Adrenal gland (tissue), 12 donors: ENCODE data around the gene ENGASE. TPM values are rescaled to one million over a fixed set of nuclear protein-coding genes. Genes with fewer than 3 reads are reported as not detected.

ENCODE experiments used
- DNase-seq, 7 donors: peaks; one replicate each; pipeline ENCODE4 v3.0.0-alpha.2; 2019 to 2020
- H3K27ac ChIP-seq, 5 donors: fragments of 200-600 bp; sonication (generic) in 4 of 5; 1 replicate in 3 of 5; 2 replicates in 2 of 5; pipeline versions ENCODE4 v1.5.1 to v1.8.0; 2016 to 2020; ENCODE audit warnings: mild to moderate bottlenecking in 1 of 5
- H3K27me3 ChIP-seq: fragments of 200-600 bp; 2 replicates; pipeline ENCODE4 v1.8.0; 2021
- H3K36me3 ChIP-seq, 2 donors: fragments of 200-600 bp; replicated peaks in 1 of 2; 1 replicate in 1 of 2; 2 replicates in 1 of 2; pipeline versions ENCODE4 v1.5.1 to v1.8.0; 2018 to 2022
- H3K4me1 ChIP-seq, 2 donors: fragments of 200-600 bp; replicated peaks in 1 of 2; 1 replicate in 1 of 2; 2 replicates in 1 of 2; pipeline versions ENCODE4 v1.5.1 to v1.8.0; 2018 to 2021
- H3K4me3 ChIP-seq, 4 donors: fragments of 200-600 bp; sonication (generic) in 3 of 4; one replicate each; pipeline ENCODE4 v1.5.1; 2016 to 2018
- H3K9me3 ChIP-seq, 3 donors: fragments of 200-600 bp; sonication (generic) in 1 of 3; replicated peaks in 1 of 3; 1 replicate in 2 of 3; 2 replicates in 1 of 3; pipeline versions ENCODE4 v1.5.1 to v1.8.0; 2016 to 2021
- CTCF ChIP-seq, 6 experiments: fragments of 450-650 bp in 4 of 6; fragments of 200-600 bp in 2 of 6; sonication (generic) in 1 of 6; IDR thresholded peaks; 1 replicate in 5 of 6; 2 replicates in 1 of 6; pipeline versions ENCODE4 v1.5.1 to v1.8.0; 2016 to 2021; ENCODE audit warnings: antibody characterized with exemption in 6 of 6, mild to moderate bottlenecking in 2 of 6, moderate library complexity in 1 of 6
- POLR2A ChIP-seq, 2 donors: fragments of 450-650 bp; IDR thresholded peaks; one replicate each; pipeline ENCODE4 v1.6.1; 2017; ENCODE audit warnings: antibody characterized with exemption in 2 of 2, mild to moderate bottlenecking in 2 of 2, moderate library complexity in 1 of 2
- WGBS, 4 donors: extraction: QIAGEN DNeasy Blood & Tissue Kit in 2 of 4; methylation state at CpG; one replicate each; pipeline versions ENCODE4 v1.1.5 to v1.1.7; 2013 to 2017; 5-methylcytosine and 5-hydroxymethylcytosine counted together
- intact Hi-C, 2 donors: fragments of 100-400 bp; cut with DNase I; formaldehyde crosslinking; loops; one replicate each; pipeline versions ENCODE4 v1.14.1 to v1.15.0; 2022 to 2023
- polyA plus RNA-seq, 3 donors: library from polyadenylated mRNA; stranded (reverse); fragments of 200-250 nt in 2 of 3; fragments of 350-450 nt in 1 of 3; fragmentation: Illumina TruSeq in 1 of 3; extraction: RNeasy Lipid Tissue Mini Kit (QIAGEN cat#74804) in 1 of 3; gene quantifications; one replicate each; pipeline ENCODE4 v1.2.3, GENCODE V29; 2013 to 2014
- total RNA-seq, 9 donors: library from RNA; depleted of rRNA in 4 of 9; stranded (reverse); fragments of >200 nt in 4 of 9; fragments of 120-200 nt in 1 of 9; fragmentation: NEBNext Ultra II Directional in 1 of 9; extraction: Animal tissue kit (Norgen Biotek cat#: 25700) in 1 of 9; gene quantifications; one replicate each; pipeline versions ENCODE4 v1.1.0 to v1.2.4, GENCODE V29; 2013 to 2023
- donor health status: healthy with polysubstance abuse.
- donor health status: Bipolar disorder and iron deficiency.
- donor health status: DM: yes; HTN: yes; CAD: no.
- donor health status: DM: no; HTN: no; CAD: no.
- donor health status: DM: no; HTN: no; CAD: no.
- donor health status: DM: yes; HTN: yes; CAD: no.

Gene ENGASE
- total and polyA plus RNA-seq, 12 donors: 4.4 to 155 (median 31.1) TPM

GRCh38 chr17:79051306-79051705 lies 23.3 kb upstream of the ENGASE start:
- TF ChIP-seq POLR2A (IDR thresholded peaks at IDR 0.05): no peak
- no peak for TF ChIP-seq CTCF (IDR thresholded peaks at IDR 0.05)
- H3K4me3 ChIP-seq: no peak overlapping the region
- no peak overlapping the region for H3K27ac ChIP-seq
- no peaks in the 10 kb centered on the region for H3K27me3 ChIP-seq
- intact Hi-C loops: no loop called here
- peaks cover 0 to 5% (median 0%) of the 10 kb centered on the region in 3 donors for H3K9me3 ChIP-seq
- 84 to 88% (median 87%) methylated on average over 5 to 6 of the region's 6 CpGs for WGBS, 4 donors
- DNase-seq: no peak
- peaks cover 0 to 2% of the 10 kb centered on the region in 2 donors for H3K4me1 ChIP-seq
- H3K36me3 ChIP-seq: peaks cover 0 to 17% of the 10 kb centered on the region in 2 donors

DNA sequence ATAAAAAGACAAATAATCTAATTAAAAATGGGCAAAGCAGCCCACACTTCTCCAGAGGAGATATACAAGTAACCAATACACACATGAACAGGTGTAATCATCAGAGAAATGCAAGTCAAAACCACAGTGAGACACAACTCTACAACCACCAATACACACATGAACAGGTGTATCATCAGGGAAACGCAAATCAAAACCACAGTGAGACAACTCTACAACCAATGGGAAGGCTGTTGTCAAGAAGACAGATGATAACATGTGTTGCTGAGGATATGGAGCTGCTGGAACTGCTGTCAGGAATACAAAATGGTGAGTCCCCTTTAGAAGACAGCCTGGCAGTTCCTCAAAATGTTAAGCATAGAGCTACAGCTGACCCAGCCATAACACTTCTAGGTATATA lies 22.5 kb upstream of the ENGASE start:
- TF ChIP-seq POLR2A (IDR thresholded peaks at IDR 0.05) (no peak), CTCF (IDR thresholded peaks at IDR 0.05) (no peak)
- Histone ChIP-seq H3K36me3 (peaks cover 0 to 17% of the 10 kb centered on the region in 2 donors), H3K4me1 (no peaks in the 10 kb centered on the region), H3K9me3 (peaks cover 0 to 5% (median 0%) of the 10 kb centered on the region in 3 donors), H3K27ac (no peak overlapping the region), H3K4me3 (no peak overlapping the region), H3K27me3 (no peaks in the 10 kb centered on the region)
- 87 to 100% (median 88%) methylated on average over 1 of the region's 1 CpG for WGBS, 4 donors
- intact Hi-C loops: no loop called here
- DNase-seq: no peak

GRCh38 chr17:79053251-79053925 lies 21.2 kb upstream of the ENGASE start:
- Histone ChIP-seq H3K27me3 (no peaks in the 10 kb centered on the region), H3K4me3 (no peak overlapping the region), H3K4me1 (no peaks in the 10 kb centered on the region), H3K36me3 (peaks cover 0 to 7% of the 10 kb centered on the region in 2 donors), H3K9me3 (peaks cover 0 to 5% (median 0%) of the 10 kb centered on the region in 3 donors), H3K27ac (no peak overlapping the region)
- TF ChIP-seq POLR2A (IDR thresholded peaks at IDR 0.05) (no peak), CTCF (IDR thresholded peaks at IDR 0.05) (no peak)
- WGBS, 4 donors: 57 to 72% (median 61%) methylated on average over 2 of the region's 2 CpGs
- peak in 1 of 7 donors; percentile 29 for DNase-seq
- intact Hi-C loops: no loop called here

- Histone ChIP-seq H3K27ac (no peak overlapping the region), H3K9me3 (peaks cover 0 to 5% (median 0%) of the 10 kb centered on the region in 3 donors), H3K4me1 (no peaks in the 10 kb centered on the region), H3K36me3 (no peaks in the 10 kb centered on the region), H3K4me3 (no peak overlapping the region), H3K27me3 (no peaks in the 10 kb centered on the region)
- TF ChIP-seq CTCF (IDR thresholded peaks at IDR 0.05) (no peak), POLR2A (IDR thresholded peaks at IDR 0.05) (no peak)
- 68 to 83% (median 75%) methylated on average over 2 of the region's 2 CpGs for WGBS, 4 donors
- intact Hi-C loops: no loop called here
- no peak for DNase-seq
Measured at GRCh38 chr17:79054200-79054960, 20.2 kb upstream of the ENGASE start.
